HG02610 (cell line): ENCODE results near the gene DPH1.
"Not testable (repeated sequence)": the region's sequence is repeated elsewhere in the genome, so short reads cannot be mapped to it uniquely, and the experiment has no call there.

Source experiments
- ATAC-seq: cut with Tn5 transposase; IDR thresholded peaks from one replicate; pipeline ENCODE4 v1.9.1; 2021; ENCODE audit warnings: mild to moderate bottlenecking, moderate library complexity; ENCODE audit not compliant: unreplicated experiment

The DPH1 gene

DNA sequence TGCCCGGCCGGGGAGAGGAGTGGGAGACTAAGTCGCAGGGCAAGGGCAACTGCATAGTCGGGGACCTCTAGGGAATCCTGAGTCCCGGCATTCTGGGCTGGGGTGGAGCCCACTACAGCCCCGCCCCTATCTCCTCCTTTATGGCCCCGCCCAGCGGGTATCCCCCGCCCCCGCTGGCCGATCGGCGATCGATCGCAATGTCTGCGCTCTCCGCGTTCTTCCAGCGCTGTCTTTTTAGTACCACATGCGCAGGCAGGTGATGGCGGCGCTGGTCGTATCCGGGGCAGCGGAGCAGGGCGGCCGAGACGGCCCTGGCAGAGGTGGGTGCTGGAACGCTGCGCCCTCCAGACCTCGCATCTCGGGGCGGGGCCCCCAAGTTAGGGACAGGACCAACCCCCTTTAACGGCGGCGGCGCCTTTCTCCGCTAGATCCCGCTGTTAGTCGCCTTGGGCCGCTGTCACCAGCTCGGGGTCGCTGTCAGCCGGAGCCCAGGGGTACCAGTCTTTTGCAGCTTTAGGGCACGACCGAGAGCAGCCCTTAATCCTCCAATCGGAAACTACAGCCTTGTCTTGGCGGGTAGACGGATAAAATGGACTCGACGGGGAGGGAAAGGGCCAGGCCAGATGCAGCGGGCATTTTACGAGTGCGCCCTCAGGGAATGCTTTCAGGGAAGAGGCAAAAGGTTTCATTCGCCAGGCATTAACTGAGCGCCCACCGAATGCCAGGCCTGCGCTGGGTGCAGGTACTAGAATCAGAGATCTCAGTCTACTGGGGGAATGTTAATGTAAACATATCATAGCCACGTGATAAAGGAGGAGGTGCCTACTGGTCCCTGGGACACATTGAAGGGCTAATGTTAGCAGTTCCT is at the start of gene DPH1:
Gene DPH1 (plus strand): TSS at position 243 of the 868 bp plus-strand sequence. CDS start 17 bp downstream, at position 260.
- peak; percentile 80 for ATAC-seq

DNA sequence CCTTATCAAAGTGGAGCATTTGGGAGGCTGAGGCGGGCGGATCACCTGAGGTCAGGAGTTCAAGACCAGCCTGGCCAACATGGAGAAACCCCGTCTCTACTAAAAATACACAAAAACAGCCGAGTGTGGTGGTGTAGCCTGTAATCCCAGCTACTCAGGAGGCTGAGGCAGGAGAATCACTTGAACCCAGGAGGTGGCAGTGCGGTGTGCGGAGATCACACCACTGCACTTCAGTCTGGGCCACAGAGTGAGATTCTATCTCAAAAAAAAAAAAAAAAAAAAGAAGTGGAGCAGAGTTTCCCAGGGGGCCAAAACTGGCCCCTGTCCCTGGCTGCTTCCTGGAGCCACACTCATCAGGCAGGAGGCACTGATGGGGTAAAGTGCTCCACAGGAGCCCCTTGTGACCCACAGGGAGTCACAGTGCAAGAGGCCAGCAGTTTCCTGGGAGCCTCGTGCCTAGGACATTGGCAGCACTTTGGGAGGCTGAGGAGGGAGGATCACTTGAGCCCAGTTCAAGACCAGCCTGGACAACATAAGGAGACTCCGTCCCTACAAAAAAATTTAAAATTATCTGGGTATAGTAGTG is 49.2 kb upstream of the DPH1 start:
- ATAC-seq, result no peak

DNA sequence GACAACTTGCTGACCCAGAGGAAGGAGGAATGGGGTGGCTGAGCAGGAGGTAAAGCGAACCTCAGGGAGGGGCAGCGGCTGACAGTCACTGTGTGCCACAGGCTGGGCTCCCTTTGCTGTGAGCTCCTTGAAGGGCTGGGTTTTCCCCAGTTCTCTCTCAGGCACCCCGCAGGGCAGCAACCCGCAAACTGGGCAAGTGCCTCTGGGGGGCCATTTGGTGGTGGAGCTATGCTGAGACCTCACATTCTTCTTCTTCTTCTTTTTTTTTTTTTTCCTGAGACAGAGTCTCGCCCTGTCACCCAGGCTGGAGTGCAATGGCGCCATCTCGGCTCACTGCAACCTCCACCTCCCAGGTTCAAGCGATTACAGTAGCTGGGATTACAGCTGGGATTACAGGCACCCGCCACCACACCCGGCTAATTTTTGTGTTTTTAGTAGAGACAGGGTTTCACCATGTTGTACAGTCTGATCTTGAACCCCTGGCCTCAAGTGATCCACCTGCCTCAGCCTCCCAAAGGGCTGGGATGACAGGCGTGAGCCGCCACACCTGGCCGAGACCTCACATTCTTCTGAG is 47.1 kb upstream of the DPH1 start:
- not testable (repeated sequence) for ATAC-seq

DNA sequence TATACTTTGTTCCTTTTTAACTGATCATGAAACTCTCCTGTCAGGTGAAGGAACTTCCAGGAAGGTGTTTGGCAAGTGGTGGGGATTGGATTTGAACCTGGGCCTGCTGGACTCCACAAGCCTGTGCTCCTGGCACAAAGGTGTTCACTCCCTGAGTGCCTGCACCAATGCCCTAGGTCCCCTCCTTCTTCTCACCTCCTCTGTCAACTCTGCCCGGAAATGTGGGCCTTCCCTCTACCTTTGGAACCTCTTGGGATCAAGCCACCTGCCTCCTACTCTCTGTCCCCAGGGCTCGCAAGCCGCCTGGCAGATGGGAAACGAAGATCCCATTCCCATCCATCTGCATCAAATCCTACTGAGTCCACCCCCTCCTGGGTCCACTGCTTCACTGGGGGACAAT is 44.9 kb upstream of the DPH1 start:
- no peak for ATAC-seq

DNA sequence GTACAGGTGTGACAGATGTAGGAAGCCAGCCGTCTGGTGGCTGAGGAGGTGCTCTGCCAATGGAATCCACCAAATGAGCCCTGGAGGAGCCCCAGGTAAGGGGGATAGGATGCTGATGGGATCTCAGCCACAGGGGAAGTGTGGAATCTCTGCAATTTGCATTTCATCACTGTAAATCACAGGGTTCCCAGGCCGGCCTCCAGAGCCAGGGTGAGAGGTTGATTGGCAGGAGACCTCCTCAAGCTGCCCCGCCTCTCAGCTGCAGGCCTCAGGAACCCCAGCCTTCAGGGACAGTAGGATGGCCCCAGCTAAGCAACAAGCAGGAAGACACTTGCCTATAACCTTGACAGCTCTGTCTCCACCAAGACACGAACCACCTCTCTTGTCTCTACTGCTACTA is 44.3 kb upstream of the DPH1 start:
- no peak for ATAC-seq

DNA sequence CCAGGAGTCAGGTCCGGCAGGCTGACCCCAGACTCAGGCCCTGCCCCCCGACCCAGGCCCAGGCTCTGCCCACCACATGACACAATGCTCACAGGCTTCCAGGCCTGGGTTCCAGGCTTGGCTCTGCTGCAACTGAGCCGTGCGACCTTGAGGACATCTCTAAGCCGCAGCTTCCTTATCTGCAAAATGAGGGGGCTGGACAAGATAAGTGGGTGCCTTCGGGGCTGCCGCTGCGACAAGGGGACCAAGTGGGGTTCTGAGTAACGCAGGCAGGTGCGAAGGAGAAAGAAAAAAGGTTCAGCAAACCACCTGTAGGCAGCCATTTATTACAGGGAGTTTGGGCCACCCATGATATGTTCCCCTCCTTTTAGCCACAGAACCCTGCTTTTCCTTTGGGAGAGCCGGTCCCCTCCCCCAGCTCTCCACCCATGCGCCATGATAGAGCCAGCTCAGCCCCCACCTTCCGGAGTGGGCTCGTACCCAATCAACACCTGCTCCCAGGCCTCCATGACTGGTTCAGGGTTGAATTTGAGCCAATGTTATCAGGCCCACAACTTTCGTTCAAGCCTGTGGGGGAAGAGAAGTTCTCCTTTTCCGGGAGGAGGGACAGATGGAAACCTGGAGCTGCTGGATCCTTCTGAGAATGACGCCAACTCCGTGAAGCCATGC is 43.0 kb upstream of the DPH1 start:
- no peak for ATAC-seq

DNA sequence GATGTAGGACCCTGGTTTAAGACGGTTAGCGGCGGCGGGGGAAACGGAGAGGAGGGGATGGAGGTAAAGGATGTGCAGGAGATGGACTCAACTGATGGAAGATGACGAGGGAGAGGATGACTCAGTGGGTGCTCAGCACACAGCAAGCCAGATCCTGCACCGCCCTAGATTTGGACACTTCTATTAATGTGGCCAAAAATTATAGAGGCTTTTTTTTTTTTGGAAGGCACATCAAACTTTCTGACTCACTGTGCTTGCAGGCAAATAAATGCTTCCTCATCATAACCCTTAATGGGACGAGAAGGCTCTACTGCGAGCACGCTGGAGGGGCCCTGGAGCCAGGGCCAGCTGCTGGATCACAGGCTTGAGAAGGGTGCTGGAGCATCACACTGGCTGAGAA is 40.8 kb upstream of the DPH1 start:
- ATAC-seq, result no peak

DNA sequence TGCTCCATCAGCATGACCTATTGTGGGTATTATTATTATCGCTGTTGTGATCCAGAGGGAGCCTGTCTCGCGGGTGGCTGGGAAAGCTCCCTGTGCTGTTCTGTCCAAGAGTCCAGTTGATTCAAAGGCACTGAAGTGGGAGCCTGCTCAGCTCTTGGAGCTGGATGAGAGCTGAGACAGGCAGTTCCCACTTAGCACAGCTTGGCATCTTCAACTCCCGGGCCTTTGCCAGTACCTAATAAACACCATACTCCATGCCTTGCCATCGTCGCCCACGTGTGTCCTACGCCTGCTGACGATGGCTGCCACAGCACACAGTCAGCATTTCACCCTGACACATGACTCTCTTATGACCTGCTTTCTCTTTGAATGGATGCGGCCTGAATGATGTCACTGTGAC is 37.4 kb upstream of the DPH1 start:
- no peak for ATAC-seq

DNA sequence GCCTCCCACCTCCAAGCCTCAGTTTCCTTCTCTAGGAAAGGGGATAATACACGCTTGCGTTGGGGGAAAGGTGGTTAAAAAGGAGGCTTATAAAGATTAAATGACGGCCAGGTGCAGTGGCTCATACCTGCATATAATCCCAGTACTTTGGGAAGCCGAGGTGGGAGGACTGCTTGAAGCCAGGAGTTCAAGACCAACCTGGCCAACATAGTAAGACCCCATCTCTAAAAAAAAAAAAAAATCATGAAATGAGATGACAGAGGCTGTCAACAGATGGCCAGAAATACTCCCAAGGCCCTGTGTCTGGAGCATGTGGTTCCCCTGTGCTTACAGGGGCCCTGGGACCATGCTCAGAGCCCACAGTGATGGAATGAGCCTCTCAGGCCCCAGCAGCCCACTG is 35.2 kb upstream of the DPH1 start:
- ATAC-seq, result no peak

DNA sequence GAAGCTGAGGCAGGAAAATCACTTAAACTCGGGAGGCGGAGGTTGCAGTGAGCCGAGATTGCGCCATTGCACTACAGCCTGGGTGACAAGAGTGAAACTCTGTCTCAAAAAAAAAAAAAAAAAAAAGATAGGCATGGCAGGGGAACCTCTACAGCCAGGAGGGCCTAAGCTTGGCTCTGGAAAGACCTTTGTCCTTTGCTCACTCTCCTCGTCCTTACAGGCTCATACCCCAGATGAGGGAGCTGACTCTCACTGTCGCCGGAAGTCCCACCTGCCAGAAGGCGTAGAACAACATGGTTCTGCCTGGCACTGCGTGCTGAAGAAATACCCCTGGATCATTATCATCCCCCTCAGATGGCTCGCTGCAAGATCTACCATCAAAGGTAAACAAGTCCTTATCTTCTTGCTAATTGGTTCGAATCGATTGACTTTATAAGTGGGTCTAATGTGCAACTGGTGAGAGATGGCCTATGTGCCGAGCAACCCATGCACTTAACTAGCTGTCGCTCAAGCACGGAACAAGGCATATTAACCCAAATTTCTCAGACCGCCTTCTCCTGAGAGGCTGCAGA is 34.5 kb upstream of the DPH1 start:
- ATAC-seq, result no peak

DNA sequence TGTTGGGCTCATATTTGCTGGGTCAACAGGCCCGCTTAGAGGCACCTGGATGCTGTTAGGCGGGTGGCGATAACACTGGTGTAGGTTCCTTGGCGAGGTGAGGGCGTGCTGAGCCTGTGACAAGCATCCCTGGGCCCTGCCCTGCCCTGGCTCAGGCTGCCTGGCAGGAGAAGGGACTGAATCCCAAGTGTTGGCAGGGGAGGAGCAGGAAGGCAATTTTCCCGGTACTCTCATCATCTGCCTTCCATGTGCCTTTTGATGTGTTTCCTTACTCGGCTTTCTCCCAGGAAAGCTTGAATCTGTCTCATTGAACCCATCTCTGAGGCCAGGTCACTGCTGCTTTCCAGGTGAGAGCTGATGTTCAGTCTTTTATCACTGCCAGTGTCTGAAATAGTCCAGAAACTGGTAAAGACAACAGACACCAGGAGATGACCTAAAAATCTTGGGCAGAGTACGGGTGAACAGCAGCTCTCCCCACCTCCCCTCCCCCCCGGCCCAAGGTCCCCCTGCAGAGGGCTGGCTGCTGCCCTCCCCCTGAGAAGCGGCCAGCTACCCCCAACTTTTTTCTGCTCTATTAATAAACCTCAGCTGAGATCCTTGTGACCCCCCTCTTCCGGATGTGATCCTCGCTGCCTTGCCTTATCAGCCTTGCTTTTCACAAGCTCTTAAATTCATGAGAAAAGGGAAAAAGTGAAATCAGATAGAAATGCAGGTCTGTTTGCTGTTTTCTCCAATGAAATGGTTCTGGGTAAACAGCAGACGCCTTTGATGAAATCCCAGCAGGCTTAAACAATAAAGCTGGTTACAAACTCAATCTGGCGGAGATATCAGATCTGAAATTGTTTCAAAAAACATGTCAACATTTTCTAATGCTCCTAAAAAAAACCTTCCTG is 33.8 kb upstream of the DPH1 start:
- no peak for ATAC-seq

DNA sequence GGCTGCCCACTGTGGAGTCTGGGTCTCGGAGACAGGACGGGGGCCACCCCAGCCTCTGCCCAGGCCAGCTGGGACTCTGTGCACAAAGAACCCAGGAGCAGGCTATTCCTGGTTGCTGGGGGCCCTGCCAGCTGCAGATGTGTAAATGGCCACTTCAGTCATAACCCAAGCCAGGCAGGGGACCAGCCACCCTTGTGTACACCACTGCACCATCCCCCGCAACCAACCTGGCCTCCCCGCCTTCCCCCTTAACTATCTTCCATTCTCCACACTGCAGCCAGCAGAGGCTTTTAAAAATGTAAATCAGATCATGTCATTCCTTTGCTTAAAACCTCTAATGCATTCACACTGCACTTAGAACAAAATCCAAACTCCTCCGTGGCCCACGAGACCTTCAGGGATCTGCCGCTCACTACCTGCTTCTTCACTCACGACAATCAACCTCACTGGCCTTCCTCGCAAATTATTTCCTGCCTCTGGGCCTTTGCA is 33.1 kb upstream of the DPH1 start:
- no peak for ATAC-seq

DNA sequence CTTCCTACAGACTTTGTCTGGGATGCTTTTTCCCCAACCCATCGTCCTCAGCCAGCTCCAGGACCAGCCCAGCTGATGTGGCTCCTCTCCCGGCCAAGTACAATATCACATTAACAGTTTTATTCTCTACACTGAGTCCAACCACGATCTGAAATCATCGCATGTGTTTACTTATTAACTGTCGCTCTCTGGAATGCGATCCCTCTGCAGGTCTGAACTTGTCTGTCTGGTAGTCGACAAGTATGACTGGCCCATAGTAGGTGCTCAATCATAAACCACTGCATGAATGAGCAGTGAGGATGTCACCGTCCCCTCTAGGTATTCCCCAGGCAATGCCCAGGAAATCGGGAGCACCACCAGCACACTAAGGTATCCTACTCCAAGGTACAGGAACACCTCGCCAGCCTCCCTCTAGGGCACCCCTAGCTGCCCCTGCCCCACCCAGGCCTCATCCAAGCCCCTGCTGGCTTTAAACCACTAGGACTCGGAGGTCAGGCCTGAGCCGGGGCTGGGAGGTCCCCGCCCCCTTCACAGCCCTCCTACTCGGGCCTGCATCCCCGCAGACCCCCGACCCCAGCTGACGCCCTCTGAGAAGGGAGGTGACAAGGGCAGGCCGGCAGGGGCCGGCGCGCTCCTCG is 32.5 kb upstream of the DPH1 start:
- no peak for ATAC-seq

DNA sequence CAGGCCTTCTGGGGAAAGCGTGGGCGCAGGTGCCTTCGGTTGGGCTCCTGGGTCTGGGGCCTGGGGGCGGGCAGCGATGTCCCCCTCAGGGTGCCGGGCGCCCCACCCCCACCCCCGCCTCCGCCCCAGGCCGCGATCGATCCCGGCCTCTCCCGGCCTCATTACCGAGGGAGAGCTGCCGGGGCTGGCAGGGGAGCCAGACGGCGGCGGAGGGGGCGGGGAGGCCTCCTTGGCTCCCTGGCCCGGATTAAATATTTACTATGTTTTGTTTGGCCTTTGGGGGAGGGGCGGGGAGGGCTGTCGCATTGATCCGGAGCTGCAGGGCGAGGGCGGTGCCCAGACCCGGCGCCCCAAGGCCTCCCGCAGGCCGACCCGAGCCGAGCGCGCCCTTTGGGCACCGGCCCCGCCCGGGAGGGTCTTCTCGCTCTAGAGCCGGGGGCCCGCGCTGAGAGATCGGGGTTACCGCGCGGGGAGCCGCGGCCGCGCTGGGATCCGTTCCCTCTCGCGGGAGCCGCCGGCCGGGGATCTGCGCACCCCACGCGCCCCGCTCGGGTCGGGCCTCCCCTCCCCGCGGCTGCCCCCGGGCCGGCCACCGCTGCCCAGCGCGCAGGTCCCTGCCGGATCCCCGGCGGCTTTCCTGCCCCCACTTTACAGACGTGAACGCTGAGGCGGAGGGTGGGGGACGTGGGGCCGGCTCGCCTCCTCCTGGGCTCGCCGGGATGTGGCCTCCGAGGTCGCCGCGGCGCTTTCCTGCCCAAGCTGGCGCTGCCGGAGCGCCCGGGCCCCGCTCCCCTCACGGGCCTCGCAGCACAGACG is 31.8 kb upstream of the DPH1 start:
- no peak for ATAC-seq

DNA sequence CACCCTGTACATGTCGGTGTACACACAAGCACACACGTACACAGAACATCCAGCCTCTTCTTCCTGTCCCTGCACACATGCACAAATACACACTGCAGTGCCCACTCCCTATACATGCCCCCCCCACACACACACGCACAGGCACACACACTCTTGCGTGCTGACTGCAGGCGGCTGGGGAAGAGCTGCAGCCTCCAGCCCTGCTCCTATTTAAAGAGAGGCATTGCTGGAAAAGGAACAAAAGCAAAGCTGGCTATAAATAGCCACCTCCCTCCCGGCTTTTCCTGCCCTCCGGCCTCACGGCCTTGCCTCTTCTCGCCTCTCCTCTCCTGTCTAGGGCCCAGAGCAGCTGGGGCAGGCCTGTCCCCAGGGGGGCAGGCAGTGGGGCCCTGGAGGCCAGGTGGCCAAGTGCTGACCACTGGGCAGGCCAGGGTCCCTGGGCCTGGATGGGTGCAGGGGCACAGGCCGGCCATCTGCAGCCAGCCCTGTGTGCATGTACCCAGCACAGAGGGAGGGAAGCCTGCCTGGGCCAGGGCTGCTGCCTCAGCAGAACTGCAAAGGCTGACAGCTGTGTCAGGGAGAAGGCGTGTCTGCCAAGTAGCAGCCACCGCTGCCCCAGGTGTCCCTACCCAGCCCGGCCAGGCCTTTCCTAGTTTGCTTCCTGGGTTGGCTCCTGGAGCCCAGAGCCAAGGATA is 30.2 kb upstream of the DPH1 start:
- ATAC-seq, result no peak

DNA sequence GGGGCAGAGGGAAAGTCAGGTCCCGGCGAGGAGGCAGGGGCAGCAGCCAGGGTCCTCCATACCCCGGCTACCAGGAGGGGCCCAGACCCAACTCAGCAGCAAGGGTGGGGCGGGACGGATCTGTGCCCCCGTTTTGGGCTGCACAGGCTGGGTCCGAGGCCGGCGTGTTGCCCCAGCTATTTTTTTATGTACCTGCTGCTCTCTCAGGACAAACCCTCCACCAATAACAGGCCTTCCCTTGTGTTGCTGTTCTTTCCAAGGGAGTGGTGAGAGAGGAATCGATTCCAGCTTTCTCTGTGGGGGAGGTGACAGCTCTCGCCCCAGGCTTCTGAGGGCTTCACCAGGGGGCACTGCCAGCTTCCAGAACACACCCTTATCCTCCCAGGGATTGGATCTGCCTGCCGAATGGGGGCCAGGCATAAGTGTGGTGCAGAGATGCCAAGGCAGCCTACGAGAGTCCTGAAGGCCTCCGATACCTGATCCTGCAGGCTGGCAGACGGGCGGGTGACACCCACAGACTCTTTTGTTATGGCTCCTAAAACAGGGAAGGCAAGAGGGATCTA is 27.1 kb upstream of the DPH1 start:
- ATAC-seq, result no peak

DNA sequence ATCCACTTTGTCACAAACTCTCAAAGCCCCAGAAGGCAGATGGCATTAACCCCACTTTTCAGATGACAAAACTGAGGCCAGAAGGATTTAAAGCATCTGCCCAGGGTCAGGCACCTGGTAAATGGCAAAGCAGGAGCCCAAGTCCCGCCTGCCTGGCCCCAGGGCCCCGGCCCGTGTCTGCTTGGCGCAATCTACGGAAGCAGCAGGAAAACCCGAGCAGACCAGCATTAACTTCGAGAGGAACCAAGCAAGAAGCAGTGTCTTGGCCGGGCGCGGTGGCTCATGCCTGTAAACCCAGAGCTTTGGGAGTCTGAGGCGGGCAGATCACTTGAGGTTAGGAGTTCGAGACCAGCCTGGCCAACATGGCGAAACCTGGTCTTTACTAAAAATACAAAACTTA is 26.4 kb upstream of the DPH1 start:
- no peak for ATAC-seq

DNA sequence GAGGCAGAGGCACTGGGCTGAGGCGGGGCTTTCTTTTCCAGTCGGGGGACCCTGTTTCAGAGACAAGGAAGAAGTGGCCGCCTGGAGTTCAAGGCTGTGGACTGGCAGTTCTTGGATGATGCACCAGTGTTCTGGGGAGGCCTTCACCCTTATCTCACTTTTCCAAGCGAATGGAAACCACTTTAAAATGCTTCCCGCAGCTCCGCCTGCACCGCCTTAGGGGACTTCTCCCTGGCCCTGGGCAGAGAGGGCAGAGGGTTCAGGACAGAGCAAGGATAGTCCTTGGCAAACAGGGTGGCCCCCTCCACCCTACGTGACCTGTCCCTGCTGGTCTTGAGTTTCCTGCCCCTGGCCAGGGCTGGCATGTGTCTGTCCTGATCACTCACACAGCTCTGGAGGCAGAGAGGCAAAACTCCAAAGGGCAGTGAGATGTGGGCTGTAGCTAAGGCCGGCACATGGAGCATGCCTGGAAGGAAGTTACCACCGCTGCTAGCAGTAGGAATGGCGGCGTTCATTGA is 25.5 kb upstream of the DPH1 start:
- ATAC-seq, result no peak
